HL-60 (cell line): Measurements from ENCODE around the gene SEC24D.

Experiments used
- CTCF ChIP-seq: IDR thresholded peaks from one replicate; pipeline ENCODE4 v1.5.1; 2011; ENCODE audit warnings: low read length, control low read depth, inconsistent platforms; ENCODE audit not compliant: insufficient read depth
- GABPA ChIP-seq: IDR thresholded peaks from 2 replicates; pipeline ENCODE4 v1.6.1; 2012; ENCODE audit warnings: low read depth
- POLR2AphosphoS5 ChIP-seq: IDR thresholded peaks from 2 replicates; pipeline ENCODE4 v1.6.1; 2012; ENCODE audit warnings: low read depth
- REST ChIP-seq: IDR thresholded peaks from 2 replicates; pipeline ENCODE4 v1.6.1; 2012; ENCODE audit warnings: low read depth; ENCODE audit not compliant: insufficient replicate concordance
- SPI1 ChIP-seq: IDR thresholded peaks from 2 replicates; pipeline ENCODE4 v1.6.1; 2012; ENCODE audit warnings: low read depth, mild to moderate bottlenecking, borderline replicate concordance

GRCh38 chr4:118757761-118758251 lies 78.1 kb downstream of the SEC24D start:
- no peak for TF ChIP-seq POLR2AphosphoS5
- TF ChIP-seq REST, result no peak
- TF ChIP-seq CTCF, result no peak
- TF ChIP-seq GABPA, result no peak
- no peak for TF ChIP-seq SPI1
